ENCODE data around the gene C2orf92.
A peak's percentile ranks its signal among the peaks of the same experiment; 100 is the strongest.
"Not testable (repeated sequence)": the region's sequence is repeated elsewhere in the genome, so short reads cannot be mapped to it uniquely, and the experiment has no call there.

The C2orf92 gene

DNA sequence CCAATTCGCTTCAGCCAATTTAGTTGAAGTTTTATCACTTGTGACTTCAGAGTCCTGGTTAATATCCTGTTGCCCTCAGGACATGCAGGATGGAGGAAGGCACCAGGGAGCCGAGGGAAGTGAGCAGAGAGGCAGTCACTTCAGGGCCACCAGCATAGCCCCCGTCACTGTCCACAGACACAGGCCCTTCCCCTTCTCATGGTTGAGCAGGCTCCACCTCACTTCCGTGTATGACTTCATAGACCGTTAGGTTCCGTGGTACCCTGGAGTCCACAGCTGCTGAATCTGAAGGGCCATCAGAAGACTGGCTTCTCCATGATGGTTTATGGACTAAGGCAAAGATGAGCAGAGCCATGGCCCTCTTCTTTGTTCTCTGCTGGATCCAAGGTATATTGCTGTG is at the start of gene C2orf92:
C2orf92 (plus strand) TSS at position 266 of the 400 bp plus-strand sequence; CDS start at position 342, 76 bp downstream.
- DNase-seq (ENCODE audit: insufficient read length, low spot score) (no peak), FAIRE-seq (no peak)

DNA sequence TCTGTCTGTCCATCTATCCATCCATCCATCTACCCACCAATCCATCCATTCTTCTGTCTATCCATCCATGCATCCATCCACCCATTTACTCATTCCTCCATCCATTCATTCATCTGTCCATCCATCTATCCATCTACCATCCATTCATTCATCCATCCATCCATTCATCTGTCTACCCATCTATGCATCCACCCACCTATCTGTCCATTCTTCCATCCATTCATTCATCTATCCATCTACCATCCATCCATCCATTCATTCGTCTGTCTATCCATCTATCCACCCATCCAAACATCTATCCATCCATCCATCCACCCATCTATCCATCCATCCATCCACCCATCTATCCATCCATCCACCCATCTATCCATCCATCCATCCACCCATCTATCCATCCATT is 49.0 kb upstream of the C2orf92 start:
- not testable (repeated sequence) for DNase-seq (ENCODE audit: insufficient read length, low spot score); FAIRE-seq

DNA sequence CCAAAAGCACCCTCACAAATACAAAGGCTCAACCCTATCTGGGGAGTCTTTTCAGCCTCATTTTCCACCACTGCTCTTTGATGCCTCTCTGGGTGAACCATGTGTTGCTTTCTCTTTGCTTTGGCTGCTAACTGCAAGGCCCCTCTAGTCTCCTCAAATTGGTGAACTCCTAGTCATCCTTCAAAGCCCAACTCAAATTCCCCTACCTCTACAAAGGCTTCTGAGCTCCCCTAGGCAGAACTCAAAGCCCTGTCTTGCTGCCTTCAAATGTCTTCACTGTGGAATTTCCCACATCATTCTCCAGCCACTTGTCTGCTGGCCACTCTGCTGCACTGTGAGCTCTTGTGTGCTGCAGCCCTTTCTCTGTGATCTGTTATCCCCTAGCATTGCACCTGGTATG is 46.5 kb upstream of the C2orf92 start:
- FAIRE-seq, result not testable (repeated sequence)

DNA sequence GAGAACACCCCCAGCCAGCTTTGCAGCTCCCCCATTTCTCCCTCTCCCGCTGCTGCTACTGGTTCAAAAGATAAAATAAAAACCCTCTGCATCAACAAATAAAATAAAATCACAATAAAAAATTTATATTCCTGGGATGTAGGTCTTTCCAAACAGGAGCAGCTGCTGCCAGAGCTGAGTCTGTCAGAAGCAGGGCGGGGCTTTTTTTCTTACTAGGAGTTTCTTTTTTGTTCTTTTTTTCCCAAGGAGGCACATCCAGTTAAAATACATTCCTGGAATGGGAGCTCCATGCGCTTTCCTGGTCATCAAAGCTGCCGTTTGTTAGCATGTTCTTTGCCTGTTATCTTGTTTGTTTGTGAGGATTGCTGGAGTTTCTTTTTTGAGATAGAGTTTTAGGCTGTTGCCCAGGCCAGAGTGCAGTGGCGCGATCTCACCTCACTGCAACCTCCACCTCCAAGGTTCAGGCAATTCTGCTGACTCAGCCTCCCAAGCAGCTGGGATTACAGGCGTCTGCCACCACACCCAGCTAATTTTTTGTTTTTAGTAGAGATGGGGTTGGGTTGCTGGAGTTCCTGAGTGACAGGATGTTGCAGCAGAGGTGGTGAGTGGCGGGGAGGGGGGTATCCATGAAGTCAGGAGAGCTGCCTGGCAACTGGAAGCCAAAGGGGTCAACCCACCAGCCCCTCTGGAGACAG is 44.0 kb upstream of the C2orf92 start:
- FAIRE-seq, result not testable (repeated sequence)

More for the DNA sequence above, 46.5 kb upstream of the C2orf92 start:
- not testable (repeated sequence) for DNase-seq (ENCODE audit: insufficient read length, low spot score)

DNA sequence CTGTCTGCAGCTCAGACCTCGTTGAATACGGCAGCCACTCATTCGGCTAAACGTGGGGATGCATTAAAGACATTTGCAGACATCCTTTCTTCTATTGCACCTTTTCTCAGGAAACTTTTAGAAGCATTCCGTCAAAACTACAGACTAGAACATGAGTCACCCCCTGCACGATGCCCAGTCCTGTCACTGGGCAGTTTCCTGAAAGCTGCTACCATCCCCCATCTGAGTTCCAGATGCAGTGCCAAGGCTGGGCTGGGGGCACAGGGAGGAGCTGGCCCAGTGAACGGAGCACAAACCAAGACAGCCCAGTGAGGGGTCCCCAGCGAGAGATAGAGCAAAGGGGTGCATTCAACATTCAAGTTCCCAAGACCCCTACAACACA is 43.5 kb upstream of the C2orf92 start:
- FAIRE-seq; DNase-seq (ENCODE audit: insufficient read length, low spot score): not testable (repeated sequence)

More for the DNA sequence above, 44.0 kb upstream of the C2orf92 start:
- DNase-seq (ENCODE audit: insufficient read length, low spot score), result not testable (repeated sequence)

DNA sequence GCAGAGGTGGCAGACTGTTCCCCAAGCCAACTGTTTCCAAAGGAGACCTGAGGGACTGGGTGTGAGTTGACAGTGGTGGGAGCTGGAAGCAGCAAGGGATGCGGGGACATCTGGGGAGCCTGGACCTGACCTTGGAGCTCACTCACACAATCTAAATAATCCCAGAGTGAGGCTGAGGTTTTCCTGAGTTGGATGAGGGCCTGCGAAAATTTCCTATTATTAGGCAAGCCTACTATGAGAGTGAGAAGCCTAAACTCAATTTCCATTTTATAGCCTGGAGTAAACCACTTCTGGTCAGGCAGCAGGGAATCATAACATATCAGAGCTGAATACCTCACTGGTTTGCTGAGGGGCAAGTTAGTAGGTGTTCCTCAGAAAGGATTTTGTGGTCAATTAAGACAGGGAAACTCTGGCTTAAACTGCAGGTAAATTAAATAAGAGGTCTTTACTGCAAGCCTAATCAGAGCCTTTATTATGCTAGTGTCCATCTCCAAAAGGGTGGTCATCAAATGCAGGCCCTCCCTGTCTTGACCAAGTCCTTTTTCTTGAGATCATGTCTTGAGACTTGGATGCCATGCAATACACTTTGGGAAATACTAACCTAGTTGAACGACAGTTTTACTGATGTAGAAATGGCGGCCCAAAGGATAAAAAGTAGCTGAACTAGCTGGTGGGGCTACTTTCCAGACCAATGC is 25.3 kb upstream of the C2orf92 start:
- DNase-seq (ENCODE audit: insufficient read length, low spot score), result no peak
- FAIRE-seq, result no peak

DNA sequence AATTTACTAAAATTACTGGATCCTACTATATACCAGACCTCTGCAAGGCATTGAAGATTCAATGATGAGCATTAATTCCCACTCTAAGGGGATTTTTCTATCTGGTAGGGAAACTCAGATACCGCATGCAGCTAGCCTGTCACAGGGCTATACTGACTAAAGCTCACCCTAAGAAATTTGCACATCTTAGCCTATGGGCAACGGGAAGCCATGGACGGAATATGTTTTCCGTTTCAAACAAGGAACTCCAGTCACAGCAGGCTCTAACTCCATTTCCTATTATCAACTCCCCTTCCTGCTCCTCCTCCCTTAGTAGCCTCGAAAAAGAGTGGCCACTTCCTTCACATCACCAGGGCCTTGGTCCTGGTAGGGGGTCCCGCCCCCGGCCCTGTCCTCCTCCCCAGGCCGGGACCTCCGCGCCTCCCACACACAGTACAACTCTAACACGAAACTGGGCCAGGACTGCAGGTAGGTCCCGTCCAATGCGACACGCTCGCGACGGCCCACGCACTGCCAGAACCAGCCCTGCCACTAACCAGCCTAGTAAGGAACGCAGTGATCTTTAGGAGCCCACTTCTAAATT is 24.3 kb upstream of the C2orf92 start:
- DNase-seq (ENCODE audit: insufficient read length, low spot score) (no peak), FAIRE-seq (no peak)

DNA sequence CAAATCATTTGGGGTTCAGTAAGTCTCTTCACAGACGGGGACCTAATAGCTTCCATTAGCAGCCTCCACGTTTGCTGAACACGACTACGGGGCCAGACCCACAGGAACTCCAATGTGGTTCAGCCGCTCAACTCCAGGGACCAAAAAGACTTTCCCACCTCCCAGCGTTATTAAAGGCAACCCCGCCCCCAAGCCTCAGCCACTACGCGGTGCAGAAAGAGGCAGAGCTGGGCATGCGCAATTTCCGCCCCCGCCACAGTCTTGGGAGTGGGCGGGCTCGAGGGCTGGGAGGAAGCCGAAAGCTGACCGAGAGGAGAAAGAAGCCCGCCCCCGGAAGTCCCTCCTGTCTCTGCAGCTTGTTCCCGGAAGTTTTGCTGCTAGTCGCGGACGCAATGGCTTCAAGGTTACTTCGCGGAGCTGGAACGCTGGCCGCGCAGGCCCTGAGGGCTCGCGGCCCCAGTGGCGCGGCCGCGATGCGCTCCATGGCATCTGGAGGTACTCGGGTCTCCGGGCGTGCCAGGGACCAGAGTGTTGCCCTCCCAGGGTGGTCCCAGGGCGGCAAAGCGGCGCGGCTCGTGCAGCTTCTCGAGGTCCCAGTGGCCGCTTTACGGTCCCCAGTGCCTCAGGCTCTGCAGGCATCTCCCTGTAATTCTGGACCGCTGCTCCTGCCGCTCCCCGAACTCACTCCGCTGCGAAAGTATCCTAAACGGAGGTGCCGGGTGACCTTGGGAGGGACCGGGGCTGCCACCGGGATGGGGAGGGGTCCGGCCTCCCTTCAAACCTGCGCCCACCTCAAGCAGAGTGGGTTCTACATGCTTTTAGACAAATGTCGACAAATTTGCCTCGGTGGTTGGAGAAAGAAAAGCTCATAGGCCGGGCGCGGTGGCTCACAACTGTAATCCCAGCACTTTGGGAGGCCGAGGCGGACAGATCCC is 23.6 kb upstream of the C2orf92 start, which contains the start of gene COX5B:
COX5B (plus strand) TSS at position 368 of the 935 bp plus-strand sequence; CDS start at position 393, 25 bp downstream.
- FAIRE-seq, result peak; percentile 97
- peak; percentile 98 for DNase-seq (ENCODE audit: insufficient read length, low spot score)

DNA sequence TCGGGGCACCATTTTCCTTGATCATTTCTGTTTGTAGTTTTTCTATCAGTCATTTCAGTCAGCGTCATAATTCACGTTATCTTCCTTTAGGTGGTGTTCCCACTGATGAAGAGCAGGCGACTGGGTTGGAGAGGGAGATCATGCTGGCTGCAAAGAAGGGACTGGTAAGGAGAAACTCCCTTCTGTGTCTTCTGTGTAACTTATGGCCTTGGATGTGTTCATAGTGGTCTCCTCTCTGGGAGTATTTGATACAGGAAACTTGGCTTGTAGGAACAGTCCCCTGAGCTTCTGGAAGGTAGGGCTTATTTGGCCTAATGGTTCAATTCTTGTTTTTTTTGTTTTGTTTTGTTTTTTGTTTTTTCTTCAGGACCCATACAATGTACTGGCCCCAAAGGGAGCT is 22.5 kb upstream of the C2orf92 start:
- no peak for FAIRE-seq
- DNase-seq (ENCODE audit: insufficient read length, low spot score), result no peak

DNA sequence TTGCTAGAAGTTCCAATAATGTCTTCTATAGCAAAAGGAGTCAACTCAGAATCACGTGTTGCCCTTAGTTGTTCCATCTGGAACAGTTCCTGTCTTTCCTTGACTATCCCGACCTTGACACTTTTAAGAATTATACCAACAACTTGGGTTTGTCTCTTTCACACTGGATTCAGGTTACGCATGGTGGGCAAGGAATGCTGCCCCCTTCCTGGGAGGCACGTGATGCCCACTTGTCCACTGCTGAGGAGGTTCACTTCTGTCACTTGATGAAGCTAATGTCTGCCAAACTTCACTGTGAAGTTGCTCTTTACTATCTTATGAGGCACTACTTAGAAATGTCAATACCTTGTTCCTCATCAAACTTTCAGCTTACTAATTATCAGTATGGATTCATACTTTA is 18.4 kb upstream of the C2orf92 start:
- no peak for DNase-seq (ENCODE audit: insufficient read length, low spot score)
- no peak for FAIRE-seq

DNA sequence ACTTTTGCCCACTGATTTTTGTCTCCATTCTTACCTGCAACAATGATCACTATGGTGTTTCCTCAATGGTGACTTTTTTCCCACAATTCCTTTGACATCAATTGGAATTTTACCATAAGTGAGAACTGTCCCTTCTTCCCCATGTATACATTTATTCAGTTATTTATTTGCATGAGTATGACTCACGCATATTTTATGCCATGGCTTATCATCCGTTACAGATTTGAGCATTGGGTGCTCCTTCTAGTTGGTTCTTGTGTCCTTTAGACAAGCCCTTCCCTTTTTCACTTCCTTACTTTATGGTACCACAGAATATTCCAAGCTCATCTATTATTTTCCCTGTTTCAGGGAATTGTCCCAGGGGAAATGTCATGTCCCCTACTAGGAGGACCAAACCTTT is 16.0 kb upstream of the C2orf92 start:
- FAIRE-seq, result no peak

DNA sequence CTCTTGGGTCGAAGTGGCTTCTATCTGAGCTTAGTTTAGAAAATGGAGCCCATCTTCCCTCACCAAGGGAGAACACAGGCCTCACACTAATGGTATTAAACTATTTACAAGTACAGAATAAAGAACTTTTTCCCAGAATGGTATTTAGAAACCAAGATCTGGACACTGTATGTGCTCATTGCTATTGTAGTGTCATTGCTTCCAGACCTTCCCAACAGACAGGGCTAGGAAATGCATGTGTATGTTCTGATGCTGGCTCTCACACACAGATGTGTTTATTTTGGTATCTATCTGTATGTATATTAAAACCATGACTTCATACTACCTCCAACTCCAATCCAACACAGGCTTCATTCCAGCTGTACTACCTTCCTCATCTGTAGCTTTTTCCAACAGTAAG is 15.6 kb upstream of the C2orf92 start:
- DNase-seq (ENCODE audit: insufficient read length, low spot score), result no peak
- FAIRE-seq, result no peak

More for the DNA sequence above, 16.0 kb upstream of the C2orf92 start:
- no peak for DNase-seq (ENCODE audit: insufficient read length, low spot score)

DNA sequence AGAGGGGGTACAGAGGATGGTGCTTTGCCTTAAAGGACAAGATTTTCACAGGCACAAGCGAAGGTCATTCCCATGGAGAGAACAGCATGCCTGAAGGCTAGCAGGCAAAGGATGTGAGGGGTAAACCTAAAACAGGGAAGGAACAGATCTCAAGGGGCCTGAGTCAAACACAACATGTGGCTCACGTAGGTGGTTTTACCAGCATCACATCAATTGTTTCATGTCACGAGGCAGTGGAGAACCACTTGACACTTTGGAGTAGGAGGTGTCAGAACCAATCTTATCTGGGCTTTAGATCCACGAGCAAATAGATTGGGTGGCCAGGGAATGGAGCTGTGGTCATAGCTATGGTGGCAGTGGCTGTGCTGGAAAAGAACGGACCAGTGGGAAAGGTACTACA is 15.2 kb upstream of the C2orf92 start:
- FAIRE-seq (no peak), DNase-seq (ENCODE audit: insufficient read length, low spot score) (no peak)

DNA sequence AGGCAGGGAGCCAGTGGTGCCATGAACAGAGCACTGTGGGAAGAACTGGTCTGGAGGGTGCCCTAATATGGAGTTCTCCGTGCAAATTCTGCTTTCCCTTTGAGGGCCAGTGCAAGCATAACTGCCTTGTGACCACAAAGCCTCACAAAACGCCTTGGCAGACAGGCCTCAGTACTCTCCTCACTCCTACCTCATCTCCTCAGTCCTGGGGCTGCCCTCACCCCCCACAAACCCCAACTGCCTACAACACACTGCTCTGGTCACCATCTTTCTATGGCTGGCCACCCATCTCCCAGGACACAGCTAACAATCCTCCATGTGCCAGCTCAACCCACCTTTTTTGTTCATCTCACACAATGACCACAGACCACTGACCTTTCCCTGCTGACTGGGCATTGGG is 14.7 kb upstream of the C2orf92 start:
- FAIRE-seq (no peak), DNase-seq (ENCODE audit: insufficient read length, low spot score) (no peak)

DNA sequence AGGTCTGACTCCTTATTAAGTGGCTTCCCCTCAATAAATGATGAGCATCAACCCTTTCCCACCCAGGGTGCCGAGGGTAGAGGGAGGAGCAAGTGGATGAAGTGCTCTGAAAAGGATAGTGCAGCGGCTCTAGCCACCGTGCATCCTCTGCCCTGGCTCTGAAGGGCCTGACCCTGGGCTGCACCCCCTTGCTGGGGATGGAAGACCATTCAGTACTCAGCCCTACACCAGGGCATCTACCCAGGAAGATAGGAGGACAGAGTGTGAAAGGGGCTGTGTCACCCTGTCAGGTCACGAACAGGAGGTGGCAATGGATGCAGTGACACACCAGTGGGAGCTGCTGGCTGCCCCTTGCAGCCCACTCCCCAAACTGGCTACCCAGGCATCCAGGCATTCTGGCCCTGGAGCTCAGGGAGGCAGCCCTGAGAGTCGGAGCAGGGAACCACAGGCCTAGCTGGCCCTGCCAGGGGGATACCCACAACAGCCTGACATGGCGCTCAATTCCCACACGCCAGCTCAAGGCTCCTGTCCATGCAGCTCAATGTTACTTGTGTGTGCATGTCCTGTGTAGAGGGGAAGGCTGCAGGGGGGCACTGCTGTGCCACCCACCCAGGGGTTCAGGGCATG is 13.3 kb upstream of the C2orf92 start:
- DNase-seq (ENCODE audit: insufficient read length, low spot score) (no peak), FAIRE-seq (no peak)

DNA sequence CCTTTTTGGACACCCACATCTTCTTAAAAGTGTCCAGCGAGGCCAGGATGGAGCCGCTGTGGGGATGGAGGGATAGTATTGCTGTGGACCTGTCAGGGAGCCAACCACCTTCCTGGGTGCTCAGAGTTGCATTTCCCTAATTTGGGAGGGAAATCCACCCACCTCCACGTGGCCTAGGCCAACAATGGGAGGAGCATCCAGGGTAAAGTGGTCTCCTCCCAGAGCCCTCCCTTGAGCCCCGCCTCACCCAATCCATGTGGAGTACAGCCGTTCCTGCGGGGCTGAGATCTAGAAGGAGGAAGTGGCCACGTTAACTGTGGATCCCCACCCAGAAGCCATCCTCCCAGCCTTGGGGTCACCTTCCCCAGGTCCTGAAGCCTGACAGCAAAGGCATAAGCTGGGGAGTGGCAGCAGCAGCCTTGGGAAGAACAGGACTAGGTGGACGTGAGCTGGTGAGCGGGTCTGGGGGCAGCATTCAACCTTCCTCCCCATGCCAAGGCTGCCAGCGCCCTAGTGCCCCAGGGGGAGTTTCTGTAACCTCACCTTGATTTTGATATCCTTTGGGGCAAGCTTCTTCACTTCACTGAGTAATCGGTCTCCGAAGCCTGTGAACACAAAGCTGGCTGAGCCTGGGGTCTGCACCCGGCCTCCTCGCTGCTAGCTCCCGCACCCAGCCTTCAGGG is 12.5 kb upstream of the C2orf92 start:
- FAIRE-seq (no peak), DNase-seq (ENCODE audit: insufficient read length, low spot score) (no peak)

DNA sequence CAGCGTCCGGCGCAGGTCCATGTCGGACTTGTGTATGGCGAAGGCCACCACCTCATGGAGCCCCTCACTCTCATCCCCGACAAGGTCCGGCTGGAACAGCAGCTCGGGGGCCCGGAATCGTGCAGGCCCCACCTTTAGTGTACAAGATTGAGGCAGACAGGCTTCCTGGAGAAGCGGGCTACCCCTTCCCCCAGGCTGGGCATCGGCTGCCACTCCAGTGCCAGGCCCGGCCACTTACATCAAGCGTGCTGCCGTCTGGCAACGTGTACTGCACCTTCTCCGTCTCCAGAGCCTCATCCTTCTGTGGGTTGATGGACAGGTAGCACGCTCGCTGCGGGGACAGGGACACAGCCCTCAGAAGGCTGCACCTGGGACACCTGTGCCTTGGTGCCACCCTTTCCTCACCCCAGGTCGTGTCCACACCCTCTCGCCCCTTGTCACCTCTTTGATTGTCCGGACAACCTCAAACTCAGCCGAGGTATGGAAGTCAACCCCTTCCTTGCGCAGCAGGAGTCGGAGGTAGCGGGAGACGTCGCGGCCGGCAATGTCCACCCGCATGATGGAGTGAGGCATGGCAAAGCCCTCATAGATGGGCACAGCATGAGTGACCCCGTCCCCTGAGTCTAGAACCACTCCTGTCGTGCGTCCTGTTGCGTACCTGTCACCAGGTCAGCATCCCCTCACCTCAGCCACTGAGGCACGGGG is 11.4 kb upstream of the C2orf92 start:
- DNase-seq (ENCODE audit: insufficient read length, low spot score) (no peak), FAIRE-seq (no peak)

DNA sequence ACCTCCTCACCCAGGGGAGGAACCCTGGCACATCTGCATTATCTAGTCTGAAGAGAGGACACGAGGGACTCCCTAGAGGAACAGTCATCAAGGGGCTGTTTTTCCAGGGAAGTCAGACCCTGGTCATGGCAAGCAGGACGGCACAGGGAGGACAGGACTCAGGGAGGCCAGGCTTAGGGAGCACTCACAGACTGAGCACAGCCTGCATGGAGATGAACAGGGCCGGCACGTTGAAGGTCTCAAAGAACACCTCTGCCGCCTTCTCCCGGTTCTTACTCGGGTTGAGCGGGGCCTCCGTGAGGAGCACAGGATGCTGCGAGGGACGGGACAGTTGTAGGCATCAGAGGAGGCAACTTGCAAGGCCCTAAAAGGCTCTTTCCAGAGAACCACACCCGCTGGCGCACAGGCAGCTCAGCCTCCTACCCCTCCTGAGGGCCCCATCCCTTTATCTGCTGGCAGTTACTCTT is 10.8 kb upstream of the C2orf92 start:
- FAIRE-seq, result no peak
- no peak for DNase-seq (ENCODE audit: insufficient read length, low spot score)
